HepG2 (cell line): Measurements from ENCODE around the gene PTAR1. TPM values are rescaled to one million over a fixed set of nuclear protein-coding genes. Genes with fewer than 3 reads are reported as not detected.

ENCODE experiments used
- ATAC-seq: fragments of 200-7000 bp; cut with Tn5 transposase; 3 replicates; pipeline ENCODE4 v1.9.1; 2020; ENCODE audit warnings: mild to moderate bottlenecking, moderate library complexity
- BruUV-seq: library from RNA; stranded (reverse); fragments of 400-500 nt; replicated peaks from 2 replicates; lab custom pipeline; 2021; lab: Mats Ljungman, UMichigan
- CTCF ChIA-PET: fragments of 300-600 bp; formaldehyde crosslinking; extraction: SDS; loops from one replicate; lab custom pipeline; 2021; ENCODE audit warnings: low total read pairs, inconsistent platforms, low intra/inter-chr PET ratio; lab: Yijun Ruan, JAX
- POLR2A ChIA-PET: fragments of 350-600 bp; sonication (Branson Sonifier 250); formaldehyde crosslinking; loops from one replicate; lab custom pipeline; 2020; ENCODE audit warnings: antibody characterized with exemption, inconsistent platforms; lab: Yijun Ruan, JAX
- DNase-seq: peaks from one replicate; pipeline ENCODE4 v3.0.0-alpha.2; 2015; ENCODE audit warnings: low spot score
- FAIRE-seq: peaks from 3 replicates; lab custom pipeline; 2011; peaks lifted over from hg19 to GRCh38; lab: Jason Lieb, UNC
- H2AFZ ChIP-seq: one replicate; pipeline ENCODE4 v1.6.1; 2011; ENCODE audit warnings: low read length, inconsistent platforms
- H3K27ac ChIP-seq: fragments of 300-600 bp; 3 replicates; pipeline ENCODE4 v1.8.0; 2011; ENCODE audit warnings: mixed run types, mild to moderate bottlenecking, mixed read lengths, low read length, inconsistent platforms; ENCODE audit not compliant: insufficient read depth; ENCODE audit errors: extremely low read length
- H3K27me3 ChIP-seq, 2 experiments: fragments of 200-600 bp in 1 of 2; 2 replicates in 1 of 2; 3 replicates in 1 of 2; pipeline versions ENCODE4 v1.6.0 to v1.8.0; 2011; ENCODE audit warnings: low read length in 2 of 2, mild to moderate bottlenecking in 2 of 2, moderate library complexity in 2 of 2, inconsistent platforms in 1 of 2; ENCODE audit not compliant: insufficient read depth in 2 of 2, control insufficient read depth in 1 of 2
- H3K36me3 ChIP-seq, 2 experiments: fragments of 200-600 bp in 1 of 2; replicated peaks in 1 of 2; 2 replicates in 1 of 2; 3 replicates in 1 of 2; pipeline versions ENCODE4 v1.5.1 to v1.8.0; 2011; ENCODE audit warnings: low read length in 2 of 2, inconsistent platforms in 1 of 2; ENCODE audit not compliant: insufficient read depth in 2 of 2, control insufficient read depth in 1 of 2
- H3K4me1 ChIP-seq: 2 replicates; pipeline ENCODE4 v1.5.1; 2012; ENCODE audit warnings: low read length, inconsistent platforms; ENCODE audit not compliant: insufficient read depth
- H3K4me2 ChIP-seq: 2 replicates; pipeline ENCODE4 v1.6.0; 2011; ENCODE audit warnings: low read depth, low read length, inconsistent platforms
- H3K4me3 ChIP-seq, 3 experiments: fragments of 200-600 bp in 1 of 3; sonication (generic), shearing (Covaris generic) in 1 of 3; replicated peaks in 1 of 3; 2 replicates each; pipeline ENCODE4 v1.5.1; 2011 to 2016; ENCODE audit warnings: low read length in 3 of 3, inconsistent platforms in 2 of 3, low read depth in 2 of 3, mild to moderate bottlenecking in 2 of 3, control low read depth in 1 of 3, mixed read lengths in 1 of 3; ENCODE audit not compliant: insufficient read depth in 1 of 3
- H3K79me2 ChIP-seq: one replicate; pipeline ENCODE4 v1.6.1; 2011; ENCODE audit warnings: low read length, inconsistent platforms; ENCODE audit not compliant: insufficient read depth
- H3K9ac ChIP-seq: 2 replicates; pipeline ENCODE4 v1.6.0; 2011; ENCODE audit warnings: mild to moderate bottlenecking, low read depth, low read length, inconsistent platforms; ENCODE audit not compliant: insufficient read depth
- H3K9me3 ChIP-seq: 2 replicates; pipeline ENCODE4 v1.5.1; 2012; ENCODE audit warnings: mild to moderate bottlenecking, low read length
- H4K20me1 ChIP-seq: 2 replicates; pipeline ENCODE4 v1.6.0; 2011; ENCODE audit warnings: inconsistent platforms, mild to moderate bottlenecking, low read length, moderate library complexity; ENCODE audit not compliant: insufficient read depth
- BRCA1 ChIP-seq: sonication (generic); formaldehyde crosslinking; IDR thresholded peaks from 2 replicates; pipeline ENCODE4 v1.4.0; 2020; ENCODE audit warnings: missing genetic modification reagents
- CHD2 ChIP-seq: IDR thresholded peaks from 2 replicates; pipeline ENCODE4 v1.6.1; 2011; ENCODE audit warnings: low read depth, low read length, improper control_type of control experiment
- KAT8 ChIP-seq: IDR thresholded peaks from 2 replicates; pipeline ENCODE4 v1.6.1; 2016; ENCODE audit warnings: missing genetic modification reagents, missing compliant biosample characterization
- MXD4 ChIP-seq: IDR thresholded peaks from 2 replicates; pipeline ENCODE4 v1.6.1; 2016; ENCODE audit warnings: mild to moderate bottlenecking, missing biosample characterization, missing genetic modification reagents
- NCOA2 ChIP-seq: sonication (generic); formaldehyde crosslinking; IDR thresholded peaks from 2 replicates; pipeline ENCODE4 v1.8.0; 2022; ENCODE audit warnings: inconsistent platforms
- PRPF4 ChIP-seq: fragments of 200-400 bp; formaldehyde crosslinking; IDR thresholded peaks from 2 replicates; pipeline ENCODE4 v1.6.1; 2016; ENCODE audit warnings: low read length, low read depth; ENCODE audit not compliant: poor library complexity, severe bottlenecking
- SOX13 ChIP-seq, 3 experiments: fragments of 450-650 bp in 1 of 3; sonication (generic) in 1 of 3; formaldehyde crosslinking in 1 of 3; IDR thresholded peaks in 2 of 3; conservative IDR thresholded peaks in 1 of 3; 2 replicates each; pipeline versions ENCODE4 v1.5.0 to v1.6.1; 2016 to 2020; ENCODE audit warnings: antibody characterized with exemption in 1 of 3, mild to moderate bottlenecking in 1 of 3, missing compliant biosample characterization in 1 of 3, missing genetic modification reagents in 1 of 3, moderate library complexity in 1 of 3
- SOX6 ChIP-seq, 2 experiments: fragments of 450-650 bp in 1 of 2; sonication (generic) in 1 of 2; formaldehyde crosslinking in 1 of 2; IDR thresholded peaks; 2 replicates each; pipeline versions ENCODE4 v1.4.0 to v1.6.1; 2017 to 2020; ENCODE audit warnings: antibody characterized with exemption in 1 of 2, mild to moderate bottlenecking in 1 of 2, missing genetic modification reagents in 1 of 2
- THAP11 ChIP-seq: IDR thresholded peaks from 2 replicates; pipeline ENCODE4 v1.6.1; 2016; ENCODE audit warnings: missing biosample characterization, missing genetic modification reagents
- ZGPAT ChIP-seq: IDR thresholded peaks from 2 replicates; pipeline ENCODE4 v1.6.1; 2016; ENCODE audit warnings: mild to moderate bottlenecking
- ZNF101 ChIP-seq: sonication (generic); formaldehyde crosslinking; IDR thresholded peaks from 2 replicates; pipeline ENCODE4 v1.4.0; 2020; ENCODE audit warnings: mild to moderate bottlenecking, low read depth, missing genetic modification reagents, borderline replicate concordance
- ZNF317 ChIP-seq: sonication (generic); formaldehyde crosslinking; IDR thresholded peaks from 2 replicates; pipeline ENCODE4 v1.5.0; 2020; ENCODE audit warnings: mild to moderate bottlenecking, missing genetic modification reagents
- ZNF484 ChIP-seq: sonication (generic); formaldehyde crosslinking; IDR thresholded peaks from 2 replicates; pipeline ENCODE4 v1.5.1; 2020; ENCODE audit warnings: mild to moderate bottlenecking, low read depth, missing genetic modification reagents, borderline replicate concordance
- WGBS: methylation state at CpG from one replicate; pipeline ENCODE4 v1.1.6; 2017; ENCODE audit warnings: low lambda C conversion rate; 5-methylcytosine and 5-hydroxymethylcytosine counted together
- in situ Hi-C: cut with HindIII; loops from 2 replicates; pipeline ENCODE4 v1.10.0; 2017; ENCODE audit warnings: low pct_unique_long_range_greater_than_20kb; ENCODE audit not compliant: extremely low pct_ligation_motif_present
- intact Hi-C: fragments of 100-400 bp; cut with micrococcal nuclease; formaldehyde crosslinking; loops from one replicate; pipeline ENCODE4 v1.10.0; 2022; ENCODE audit not compliant: unreplicated experiment
- polyA plus RNA-seq, 8 experiments: library from polyadenylated mRNA; depleted of rRNA in 3 of 8; stranded (reverse) in 7 of 8; unstranded in 1 of 8; fragments of >200 nt; fragmentation: Illumina TruSeq in 4 of 8; extraction: Trizol in 4 of 8; gene quantifications; 2 replicates each; pipeline versions ENCODE4 v1.2.1 to v1.2.3, GENCODE V29; 2011 to 2016; ENCODE audit warnings: low read depth in 4 of 8, missing spikeins in 1 of 8, mixed read lengths in 1 of 8; ENCODE audit not compliant: insufficient read depth in 1 of 8
- total RNA-seq, 5 experiments: library from RNA; depleted of rRNA; stranded (reverse); fragments of >200 nt; fragmentation: Illumina TruSeq; extraction: Trizol; gene quantifications; 2 replicates each; pipeline ENCODE4 v1.2.3, GENCODE V29; 2016; ENCODE audit warnings: low read depth in 1 of 5

The PTAR1 gene
- total and polyA plus RNA-seq, 2 of the 13 experiments (the other 11 are each of a cell fraction or from before 2014, with no cell fraction given) = 26.5 to 42.1 TPM

DNA sequence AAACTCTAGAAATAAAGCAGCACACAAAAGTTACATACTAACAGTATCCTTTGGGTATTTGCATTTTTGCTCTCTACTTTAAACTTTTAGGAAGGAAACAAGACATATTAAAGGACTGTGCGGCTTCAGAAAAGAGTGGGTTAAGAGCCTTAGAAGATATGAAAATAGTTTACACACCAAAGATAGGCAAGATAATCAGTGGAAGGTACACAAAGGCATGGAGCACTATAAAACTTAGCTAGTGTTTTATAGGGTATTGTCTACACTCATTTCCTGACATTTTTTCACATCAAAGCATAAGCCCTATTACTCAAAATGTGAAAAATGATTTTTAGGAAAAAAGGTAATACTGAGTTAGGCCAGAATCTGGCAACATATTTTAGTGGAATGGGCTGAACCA is 44.0 kb downstream of the PTAR1 start:
- no peaks in the 10 kb centered on the region for H3K27me3 ChIP-seq
- H3K36me3 ChIP-seq = peaks cover 1 to 15% of the 10 kb centered on the region in 2 experiments; a peak in 4 of 5 replicates
- H2AFZ ChIP-seq = no peak overlapping the region
- ATAC-seq (no peak), FAIRE-seq (no peak), DNase-seq (no peak)
- peaks cover 35% of the 10 kb centered on the region for H3K4me1 ChIP-seq
- TF ChIP-seq KAT8 (CRISPR knock-in tag) (no peak), SOX6 (IDR thresholded peaks at IDR 0.05) (no peak), SOX6 (CRISPR knock-in tag; IDR thresholded peaks at IDR 0.05) (no peak), BRCA1 (no peak), PRPF4 (no peak), ZNF317 (CRISPR knock-in tag) (no peak), THAP11 (CRISPR knock-in tag) (no peak), ZNF484 (CRISPR knock-in tag) (no peak), SOX13 (IDR thresholded peaks at IDR 0.05) (no peak), SOX13 (CRISPR knock-in tag; conservative IDR thresholded peaks at IDR 0.05 in 1 of 2, IDR thresholded peaks at IDR 0.05 in 1 of 2) (no peak), MXD4 (CRISPR knock-in tag) (no peak), CHD2 (no peak), ZGPAT (CRISPR knock-in tag) (no peak), ZNF101 (CRISPR knock-in tag) (no peak), NCOA2 (no peak)
- H3K9ac ChIP-seq = no peak overlapping the region
- 93% methylated on average over 1 of the region's 1 CpG for WGBS
- H3K9me3 ChIP-seq = no peaks in the 10 kb centered on the region
- intact Hi-C loops (no loop called here), in situ Hi-C loops (no loop called here)
- no TSS peak for BruUV-seq
- CTCF ChIA-PET = no interaction called here
- no peaks in the 10 kb centered on the region for H4K20me1 ChIP-seq
- H3K4me3 ChIP-seq = no peak overlapping the region
- H3K79me2 ChIP-seq = no peaks in the 10 kb centered on the region
- no peak overlapping the region for H3K4me2 ChIP-seq
- no peak overlapping the region for H3K27ac ChIP-seq
- POLR2A ChIA-PET = no interaction called here
